Measurements from ENCODE around the gene BTBD3.

BTBD3 gene

DNA sequence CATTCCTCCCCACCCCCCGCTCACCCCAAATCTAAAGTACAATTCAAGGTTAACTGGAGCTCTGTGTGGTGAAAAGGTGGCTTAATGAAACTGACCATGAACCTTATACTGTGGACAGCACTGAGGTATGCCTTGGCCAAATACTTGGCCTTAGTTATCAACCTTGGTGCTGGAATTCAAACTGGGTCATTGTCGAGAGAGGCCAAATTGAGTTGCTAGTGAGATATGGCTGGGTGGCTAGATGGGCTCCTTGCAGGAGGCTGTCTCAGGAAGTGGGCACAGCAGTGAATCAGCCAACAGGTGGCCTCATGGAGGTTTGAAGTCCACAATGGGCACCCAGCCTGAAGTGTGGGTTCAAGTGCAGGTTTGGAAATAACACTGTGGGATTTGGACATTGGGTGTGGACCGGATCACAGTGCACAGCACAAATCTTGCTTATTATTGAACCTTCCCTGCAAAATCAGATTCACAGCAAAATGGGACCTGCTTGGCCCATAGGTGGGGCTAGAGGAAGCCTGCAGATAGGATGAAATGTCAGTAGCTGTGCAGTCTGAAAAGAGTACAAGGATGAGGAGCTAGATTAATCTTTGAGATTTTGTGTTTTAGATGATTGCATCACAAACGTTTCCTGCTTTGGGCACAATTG, 5.6 kb upstream of the BTBD3 start:
- Histone ChIP-seq H2AFZ (ENCODE audit: low read depth, low read length, severe bottlenecking) (no peak overlapping the region), H4K20me1 (ENCODE audit: low read depth, low read length) (no peaks in the 10 kb centered on the region), H3K9me3 (ENCODE audit: insufficient read depth, low read length) (no peaks in the 10 kb centered on the region), H3K36me3 (ENCODE audit: low read length) (no peaks in the 10 kb centered on the region), H3K9ac (ENCODE audit: low read length) (no peak overlapping the region), H3K27ac (ENCODE audit: low read depth, low read length) (no peak overlapping the region), H3K9me2 (replicated peaks; ENCODE audit: insufficient read depth, low read length) (no peaks in the 10 kb centered on the region), H3F3A (ENCODE audit: insufficient read depth) (no peaks in the 10 kb centered on the region), H3K4me3 (ENCODE audit: insufficient read depth, low read length, poor library complexity, severe bottlenecking) (no peak overlapping the region), H3K4me2 (ENCODE audit: low read depth, low read length, poor library complexity, severe bottlenecking) (no peak overlapping the region), H3K27me3 (ENCODE audit: low read length) (no peaks in the 10 kb centered on the region), H3K79me2 (ENCODE audit: insufficient read depth, low read length) (no peaks in the 10 kb centered on the region)
- TF ChIP-seq EZH2phosphoT487 (conservative IDR thresholded peaks at IDR 0.05; ENCODE audit: low read length) (no peak), CTCF (IDR thresholded peaks at IDR 0.05; ENCODE audit: insufficient read depth, low read length, poor library complexity, severe bottlenecking) (no peak)

DNA sequence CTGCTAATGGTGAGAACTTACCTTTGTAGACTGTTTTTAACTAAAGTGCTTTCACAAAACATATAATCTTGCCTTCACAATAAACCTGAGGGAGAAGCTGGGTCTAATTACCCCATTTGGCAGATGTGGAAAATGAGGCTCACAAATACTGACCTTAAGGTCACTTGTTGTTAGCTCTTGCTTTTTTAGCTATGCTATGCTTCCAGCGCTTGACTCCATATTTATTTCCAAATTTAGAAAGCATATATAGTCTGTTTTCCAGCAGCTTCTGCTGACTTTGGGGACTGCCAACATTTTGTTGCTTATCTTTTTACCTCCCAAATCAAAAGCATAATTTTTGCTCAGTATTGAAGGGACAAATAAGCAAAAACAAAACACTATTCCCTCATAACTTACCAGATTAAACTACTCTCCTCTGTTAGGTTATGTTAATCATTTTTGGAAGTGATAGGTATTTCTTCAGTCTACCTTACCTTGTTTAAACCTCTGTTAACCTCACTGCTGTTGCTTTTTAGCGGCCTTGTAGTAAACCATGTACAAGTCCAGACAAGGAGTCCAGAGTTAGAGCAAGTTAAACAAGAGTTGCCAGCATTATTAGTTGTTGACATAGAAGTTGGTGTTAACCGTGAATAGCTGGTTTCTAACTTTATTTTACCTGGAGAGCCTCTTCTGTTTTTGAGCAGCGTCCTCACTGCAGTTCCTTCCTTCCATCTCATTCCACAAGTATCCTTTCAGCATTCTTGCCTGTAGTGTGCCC, 4.9 kb upstream of the BTBD3 start:
- Histone ChIP-seq H4K20me1 (ENCODE audit: low read depth, low read length) (no peaks in the 10 kb centered on the region), H3K9me3 (ENCODE audit: insufficient read depth, low read length) (no peaks in the 10 kb centered on the region), H3K27me3 (ENCODE audit: low read length) (no peaks in the 10 kb centered on the region), H3K4me3 (ENCODE audit: insufficient read depth, low read length, poor library complexity, severe bottlenecking) (no peak overlapping the region), H2AFZ (ENCODE audit: low read depth, low read length, severe bottlenecking) (no peak overlapping the region), H3K79me2 (ENCODE audit: insufficient read depth, low read length) (no peaks in the 10 kb centered on the region), H3K4me2 (ENCODE audit: low read depth, low read length, poor library complexity, severe bottlenecking) (no peak overlapping the region), H3K9me2 (replicated peaks; ENCODE audit: insufficient read depth, low read length) (no peaks in the 10 kb centered on the region), H3K9ac (ENCODE audit: low read length) (no peak overlapping the region), H3F3A (ENCODE audit: insufficient read depth) (no peaks in the 10 kb centered on the region), H3K27ac (ENCODE audit: low read depth, low read length) (no peak overlapping the region), H3K36me3 (ENCODE audit: low read length) (no peaks in the 10 kb centered on the region)
- TF ChIP-seq CTCF (IDR thresholded peaks at IDR 0.05; ENCODE audit: insufficient read depth, low read length, poor library complexity, severe bottlenecking) (no peak), EZH2phosphoT487 (conservative IDR thresholded peaks at IDR 0.05; ENCODE audit: low read length) (no peak)

DNA sequence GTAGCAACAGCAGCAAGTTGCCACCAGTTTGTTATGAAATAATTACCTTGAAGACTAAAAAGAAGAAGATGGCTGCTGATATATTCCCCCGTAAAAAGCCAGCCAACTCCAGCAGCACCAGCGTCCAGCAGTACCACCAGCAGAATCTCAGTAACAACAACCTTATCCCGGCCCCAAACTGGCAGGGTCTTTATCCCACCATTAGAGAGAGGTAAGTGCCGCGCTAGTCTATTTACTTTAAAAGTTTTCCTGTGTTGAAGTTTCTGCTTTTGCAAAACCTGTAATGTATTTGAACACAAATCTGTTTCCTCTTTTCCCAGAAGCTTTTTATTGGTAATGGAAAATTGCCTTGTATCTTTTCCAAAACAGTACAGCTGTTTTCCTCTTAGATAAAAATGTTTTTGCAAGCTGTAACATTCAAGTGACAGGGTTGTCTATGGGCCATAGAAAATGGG, 725 bp downstream of the BTBD3 start:
- no peaks in the 10 kb centered on the region for H4K20me1 ChIP-seq (ENCODE audit: low read depth, low read length)
- H3K4me2 ChIP-seq (ENCODE audit: low read depth, low read length, poor library complexity, severe bottlenecking): no peak overlapping the region
- no peaks in the 10 kb centered on the region for H3F3A ChIP-seq (ENCODE audit: insufficient read depth)
- no peaks in the 10 kb centered on the region for H3K9me2 ChIP-seq (replicated peaks; ENCODE audit: insufficient read depth, low read length)
- TF ChIP-seq EZH2phosphoT487 (conservative IDR thresholded peaks at IDR 0.05; ENCODE audit: low read length) (no peak), CTCF (IDR thresholded peaks at IDR 0.05; ENCODE audit: insufficient read depth, low read length, poor library complexity, severe bottlenecking) (no peak)
- H3K9me3 ChIP-seq (ENCODE audit: insufficient read depth, low read length): no peaks in the 10 kb centered on the region
- no peaks in the 10 kb centered on the region for H3K36me3 ChIP-seq (ENCODE audit: low read length)
- H3K9ac ChIP-seq (ENCODE audit: low read length): no peak overlapping the region
- H3K27me3 ChIP-seq (ENCODE audit: low read length): no peaks in the 10 kb centered on the region
- H3K4me3 ChIP-seq (ENCODE audit: insufficient read depth, low read length, poor library complexity, severe bottlenecking): no peak overlapping the region
- no peak overlapping the region for H2AFZ ChIP-seq (ENCODE audit: low read depth, low read length, severe bottlenecking)
- no peaks in the 10 kb centered on the region for H3K79me2 ChIP-seq (ENCODE audit: insufficient read depth, low read length)
- H3K27ac ChIP-seq (ENCODE audit: low read depth, low read length): no peak overlapping the region

Data from SU-DHL-6 (cell line).